HepG2 (cell line): ENCODE results near the gene MGA. TPM values are rescaled to one million over a fixed set of nuclear protein-coding genes. Genes with fewer than 3 reads are reported as not detected.
A peak's percentile ranks its signal among the peaks of the same experiment; 100 is the strongest.

Source experiments
- ARNTL ChIP-seq: sonication (generic); formaldehyde crosslinking; IDR thresholded peaks from 2 replicates; pipeline ENCODE4 v1.4.0; 2020; ENCODE audit warnings: mild to moderate bottlenecking, missing genetic modification reagents
- CENPBD1 ChIP-seq: sonication (generic); formaldehyde crosslinking; IDR thresholded peaks from 2 replicates; pipeline ENCODE4 v1.8.0; 2022; ENCODE audit warnings: missing genetic modification reagents, low read depth, mild to moderate bottlenecking, borderline replicate concordance
- FOXA3 ChIP-seq: IDR thresholded peaks from 2 replicates; pipeline ENCODE4 v1.6.1; 2016; ENCODE audit warnings: missing genetic modification reagents, missing compliant biosample characterization
- FOXP1 ChIP-seq, 2 experiments: fragments of 450-650 bp in 1 of 2; IDR thresholded peaks; 2 replicates each; pipeline ENCODE4 v1.6.1; 2017 to 2018; ENCODE audit warnings: antibody characterized with exemption in 1 of 2
- GATAD2A ChIP-seq: IDR thresholded peaks from 2 replicates; pipeline ENCODE4 v1.6.1; 2016
- JDP2 ChIP-seq: sonication (generic); formaldehyde crosslinking; IDR thresholded peaks from 2 replicates; pipeline ENCODE4 v1.8.1; 2022; ENCODE audit warnings: missing genetic modification reagents, borderline replicate concordance
- NCOA2 ChIP-seq: sonication (generic); formaldehyde crosslinking; IDR thresholded peaks from 2 replicates; pipeline ENCODE4 v1.8.0; 2022; ENCODE audit warnings: inconsistent platforms
- PLRG1 ChIP-seq: fragments of 450-650 bp; conservative IDR thresholded peaks from 2 replicates; pipeline ENCODE4 v1.6.1; 2016
- RBM39 ChIP-seq: fragments of 200-400 bp; formaldehyde crosslinking; IDR thresholded peaks from one replicate; pipeline ENCODE4 v1.6.1; 2018; ENCODE audit warnings: antibody characterized with exemption, mild to moderate bottlenecking, low read depth, low read length; ENCODE audit not compliant: poor library complexity, severe bottlenecking
- SAP130 ChIP-seq: IDR thresholded peaks from 2 replicates; pipeline ENCODE4 v1.6.1; 2016; ENCODE audit warnings: low read depth
- SNAI1 ChIP-seq: sonication (generic); formaldehyde crosslinking; IDR thresholded peaks from 2 replicates; pipeline ENCODE4 v1.5.0; 2020; ENCODE audit warnings: mild to moderate bottlenecking, missing genetic modification reagents, borderline replicate concordance
- SOX13 ChIP-seq, 3 experiments: fragments of 450-650 bp in 1 of 3; sonication (generic) in 1 of 3; formaldehyde crosslinking in 1 of 3; IDR thresholded peaks in 2 of 3; conservative IDR thresholded peaks in 1 of 3; 2 replicates each; pipeline versions ENCODE4 v1.5.0 to v1.6.1; 2016 to 2020; ENCODE audit warnings: antibody characterized with exemption in 1 of 3, mild to moderate bottlenecking in 1 of 3, missing compliant biosample characterization in 1 of 3, missing genetic modification reagents in 1 of 3, moderate library complexity in 1 of 3
- STAG1 ChIP-seq: sonication (generic); formaldehyde crosslinking; IDR thresholded peaks from 2 replicates; pipeline ENCODE4 v1.4.0; 2020; ENCODE audit warnings: missing genetic modification reagents
- SYNCRIP ChIP-seq: fragments of 200-400 bp; formaldehyde crosslinking; IDR thresholded peaks from 2 replicates; pipeline ENCODE4 v1.6.1; 2018; ENCODE audit warnings: mild to moderate bottlenecking, low read depth, low read length; ENCODE audit not compliant: insufficient read depth
- TERF1 ChIP-seq: sonication (generic); formaldehyde crosslinking; IDR thresholded peaks from 2 replicates; pipeline ENCODE4 v1.8.0; 2022; ENCODE audit warnings: mild to moderate bottlenecking, missing genetic modification reagents, moderate library complexity
- ZBTB37 ChIP-seq: sonication (generic); formaldehyde crosslinking; IDR thresholded peaks from 2 replicates; pipeline ENCODE4 v1.4.0; 2020; ENCODE audit warnings: mild to moderate bottlenecking, missing genetic modification reagents
- ZNF274 ChIP-seq: sonication (generic); formaldehyde crosslinking; IDR thresholded peaks from 2 replicates; pipeline ENCODE4 v1.5.1; 2020; ENCODE audit warnings: mild to moderate bottlenecking, missing genetic modification reagents
- ZNF451 ChIP-seq: sonication (generic); formaldehyde crosslinking; IDR thresholded peaks from 2 replicates; pipeline ENCODE4 v1.5.0; 2020; ENCODE audit warnings: mild to moderate bottlenecking, missing genetic modification reagents
- ZNF503 ChIP-seq: sonication (generic); formaldehyde crosslinking; IDR thresholded peaks from 2 replicates; pipeline ENCODE4 v1.4.0; 2020; ENCODE audit warnings: missing genetic modification reagents
- ZNF569 ChIP-seq: sonication (generic); formaldehyde crosslinking; IDR thresholded peaks from 2 replicates; pipeline ENCODE4 v1.5.0; 2020; ENCODE audit warnings: mild to moderate bottlenecking, missing genetic modification reagents, moderate library complexity, borderline replicate concordance
- ZNF589 ChIP-seq: sonication (generic); formaldehyde crosslinking; conservative IDR thresholded peaks from 2 replicates; pipeline ENCODE4 v1.8.0; 2022; ENCODE audit warnings: mild to moderate bottlenecking, moderate library complexity, missing genetic modification reagents
- ZSCAN9 ChIP-seq: IDR thresholded peaks from 2 replicates; pipeline ENCODE4 v1.6.1; 2016; ENCODE audit warnings: borderline replicate concordance
- polyA plus RNA-seq, 8 experiments: library from polyadenylated mRNA; depleted of rRNA in 3 of 8; stranded (reverse) in 7 of 8; unstranded in 1 of 8; fragments of >200 nt; fragmentation: Illumina TruSeq in 4 of 8; extraction: Trizol in 4 of 8; gene quantifications; 2 replicates each; pipeline versions ENCODE4 v1.2.1 to v1.2.3, GENCODE V29; 2011 to 2016; ENCODE audit warnings: low read depth in 4 of 8, missing spikeins in 1 of 8, mixed read lengths in 1 of 8; ENCODE audit not compliant: insufficient read depth in 1 of 8
- total RNA-seq, 5 experiments: library from RNA; depleted of rRNA; stranded (reverse); fragments of >200 nt; fragmentation: Illumina TruSeq; extraction: Trizol; gene quantifications; 2 replicates each; pipeline ENCODE4 v1.2.3, GENCODE V29; 2016; ENCODE audit warnings: low read depth in 1 of 5
- TF ChIP-seq, protein P1 (sequence below): sonication (generic); formaldehyde crosslinking; IDR thresholded peaks from 2 replicates; pipeline ENCODE4 v1.9.0; 2021; ENCODE audit warnings: missing genetic modification reagents, borderline replicate concordance

Gene MGA
- total and polyA plus RNA-seq, 2 of the 13 experiments (the other 11 are each of a cell fraction or from before 2014, with no cell fraction given) = 5.3 to 59.0 TPM

DNA sequence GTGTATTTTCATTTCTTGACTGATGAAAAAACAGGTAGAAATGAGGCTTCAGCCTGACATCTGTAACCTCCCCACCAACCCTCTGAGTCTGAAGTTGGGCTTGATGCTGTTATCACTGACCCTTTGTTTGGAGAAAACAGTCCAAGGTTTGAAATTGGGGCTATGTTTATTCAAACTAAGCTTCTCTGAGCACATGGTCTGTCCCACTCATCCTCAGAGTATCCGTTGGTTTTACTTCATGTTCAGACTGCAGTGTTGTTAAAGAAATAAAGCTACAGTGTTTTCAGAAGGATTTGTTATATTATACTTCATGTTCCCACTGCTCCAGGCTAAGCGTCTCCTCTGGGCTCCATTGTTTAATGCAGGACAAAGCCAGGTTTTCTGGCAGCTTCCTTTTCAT, 120.1 kb downstream of the MGA start (continued):
- TF ChIP-seq ZBTB37 (CRISPR knock-in tag) = no peak
- no peak for TF ChIP-seq JDP2 (CRISPR knock-in tag)
- no peak for TF ChIP-seq STAG1
- no peak for TF ChIP-seq PLRG1
- TF ChIP-seq TERF1 = no peak
- no peak for TF ChIP-seq ZSCAN9 (CRISPR knock-in tag)
- no peak for TF ChIP-seq ZNF274 (CRISPR knock-in tag)
- no peak for TF ChIP-seq ZNF589 (CRISPR knock-in tag)
- TF ChIP-seq ZNF451 = no peak
- TF ChIP-seq ZNF569 (CRISPR knock-in tag) = no peak
- TF ChIP-seq SOX13 (IDR thresholded peaks at IDR 0.05) = no peak
- TF ChIP-seq SOX13 (CRISPR knock-in tag; conservative IDR thresholded peaks at IDR 0.05 in 1 of 2, IDR thresholded peaks at IDR 0.05 in 1 of 2) = peak in 1 of 2 experiments; percentile 57; a peak in 1 of 4 replicates
- no peak for TF ChIP-seq FOXP1 (IDR thresholded peaks at IDR 0.05)
- TF ChIP-seq FOXP1 (CRISPR knock-in tag; IDR thresholded peaks at IDR 0.05) = 0 out of 2 replicates have a peak, but pooled peaks have one; percentile 9
- TF ChIP-seq ZNF503 (CRISPR knock-in tag) = no peak
- TF ChIP-seq SAP130 (CRISPR knock-in tag) = peak; percentile 52; the same call in 1 of the 2 replicates
- TF ChIP-seq CENPBD1 (CRISPR knock-in tag) = no peak
- peak; percentile 56 for TF ChIP-seq FOXA3
- no peak for TF ChIP-seq NCOA2 (CRISPR knock-in tag)
- no peak for TF ChIP-seq RBM39
- TF ChIP-seq SNAI1 (CRISPR knock-in tag) = no peak
- TF ChIP-seq, protein P1, sequence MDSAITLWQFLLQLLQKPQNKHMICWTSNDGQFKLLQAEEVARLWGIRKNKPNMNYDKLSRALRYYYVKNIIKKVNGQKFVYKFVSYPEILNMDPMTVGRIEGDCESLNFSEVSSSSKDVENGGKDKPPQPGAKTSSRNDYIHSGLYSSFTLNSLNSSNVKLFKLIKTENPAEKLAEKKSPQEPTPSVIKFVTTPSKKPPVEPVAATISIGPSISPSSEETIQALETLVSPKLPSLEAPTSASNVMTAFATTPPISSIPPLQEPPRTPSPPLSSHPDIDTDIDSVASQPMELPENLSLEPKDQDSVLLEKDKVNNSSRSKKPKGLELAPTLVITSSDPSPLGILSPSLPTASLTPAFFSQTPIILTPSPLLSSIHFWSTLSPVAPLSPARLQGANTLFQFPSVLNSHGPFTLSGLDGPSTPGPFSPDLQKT (CRISPR knock-in tag) = no peak
- no peak for TF ChIP-seq ARNTL
- no peak for TF ChIP-seq SYNCRIP
- 0 out of 2 replicates have a peak, but pooled peaks have one; percentile 28 for TF ChIP-seq GATAD2A (CRISPR knock-in tag)
